Astrocyte (in vitro differentiated cells and primary cell): Measurements from ENCODE around the gene EYA2. TPM values are rescaled to one million over a fixed set of nuclear protein-coding genes. Genes with fewer than 3 reads are reported as not detected.

ENCODE experiments used
- DNase-seq: peaks from one replicate; pipeline ENCODE4 v3.0.0-alpha.2; 2010; ENCODE audit warnings: low read depth
- FAIRE-seq: peaks from 2 replicates; lab custom pipeline; 2011; peaks lifted over from hg19 to GRCh38; lab: Jason Lieb, UNC
- H2AFZ ChIP-seq: 2 replicates; pipeline ENCODE4 v1.6.0; 2012; ENCODE audit warnings: low read depth, low read length, inconsistent platforms
- H3K27ac ChIP-seq: 2 replicates; pipeline ENCODE4 v1.5.1; 2011; ENCODE audit warnings: low read depth, low read length, inconsistent platforms
- H3K27me3 ChIP-seq: 2 replicates; pipeline ENCODE4 v1.6.0; 2011; ENCODE audit warnings: low read length, inconsistent platforms; ENCODE audit not compliant: insufficient read depth
- H3K36me3 ChIP-seq: 2 replicates; pipeline ENCODE4 v1.5.1; 2011; ENCODE audit warnings: low read length, inconsistent platforms; ENCODE audit not compliant: insufficient read depth
- H3K4me1 ChIP-seq: 2 replicates; pipeline ENCODE4 v1.5.1; 2011; ENCODE audit warnings: low read length, inconsistent platforms; ENCODE audit not compliant: insufficient read depth
- H3K4me2 ChIP-seq: 2 replicates; pipeline ENCODE4 v1.6.0; 2012; ENCODE audit warnings: low read length, inconsistent platforms
- H3K4me3 ChIP-seq: 2 replicates; pipeline ENCODE4 v1.5.1; 2011; ENCODE audit warnings: low read depth, mild to moderate bottlenecking, low read length, inconsistent platforms; ENCODE audit not compliant: insufficient read depth
- H3K79me2 ChIP-seq: 2 replicates; pipeline ENCODE4 v1.6.0; 2012; ENCODE audit warnings: mild to moderate bottlenecking, low read length, inconsistent platforms; ENCODE audit not compliant: insufficient read depth
- H3K9ac ChIP-seq: 2 replicates; pipeline ENCODE4 v1.6.0; 2012; ENCODE audit warnings: mild to moderate bottlenecking, low read length, inconsistent platforms
- H3K9me3 ChIP-seq: 2 replicates; pipeline ENCODE4 v1.5.1; 2012; ENCODE audit warnings: low read depth, mild to moderate bottlenecking, low read length, inconsistent platforms; ENCODE audit not compliant: insufficient read depth
- H4K20me1 ChIP-seq: 2 replicates; pipeline ENCODE4 v1.6.0; 2012; ENCODE audit warnings: low read length, inconsistent platforms; ENCODE audit not compliant: insufficient read depth
- H3K27ac Mint-ChIP-seq: one replicate; pipeline ENCODE4 v1.8.0; 2021; ENCODE audit warnings: mild to moderate bottlenecking, mixed read lengths; ENCODE audit not compliant: unreplicated experiment
- H3K27me3 Mint-ChIP-seq: one replicate; pipeline ENCODE4 v1.8.0; 2021; ENCODE audit warnings: low read depth, mixed read lengths; ENCODE audit not compliant: unreplicated experiment
- H3K36me3 Mint-ChIP-seq: one replicate; pipeline ENCODE4 v1.8.0; 2021; ENCODE audit warnings: low read depth, mixed read lengths; ENCODE audit not compliant: unreplicated experiment
- H3K4me1 Mint-ChIP-seq: one replicate; pipeline ENCODE4 v1.8.0; 2021; ENCODE audit warnings: low read depth, mixed read lengths; ENCODE audit not compliant: unreplicated experiment
- H3K4me3 Mint-ChIP-seq: one replicate; pipeline ENCODE4 v1.8.0; 2021; ENCODE audit warnings: mild to moderate bottlenecking, moderate library complexity, mixed read lengths; ENCODE audit not compliant: unreplicated experiment
- H3K9me3 Mint-ChIP-seq: one replicate; pipeline ENCODE4 v1.8.0; 2021; ENCODE audit warnings: mild to moderate bottlenecking, mixed read lengths; ENCODE audit not compliant: unreplicated experiment
- EZH2 ChIP-seq: IDR thresholded peaks from 2 replicates; pipeline ENCODE4 v1.6.1; 2012; ENCODE audit warnings: mild to moderate bottlenecking, low read length, inconsistent platforms; ENCODE audit not compliant: insufficient read depth
- total RNA-seq: library from RNA; stranded (reverse); gene quantifications from 2 replicates; pipeline ENCODE4 v1.2.1, GENCODE V29; 2021
- TF ChIP-seq, protein P1 (sequence below): IDR thresholded peaks from 2 replicates; pipeline ENCODE4 v1.5.1; 2011; ENCODE audit warnings: low read depth, mild to moderate bottlenecking, inconsistent platforms, low read length, moderate library complexity; ENCODE audit not compliant: insufficient read depth

The EYA2 gene
- total RNA-seq, 1 donor from 2014 or later = 1.5 TPM

- peaks cover 4% of the 10 kb centered on the region for H3K4me1 Mint-ChIP-seq
- Histone ChIP-seq H3K79me2 (no peaks in the 10 kb centered on the region), H3K27ac (no peak overlapping the region), H3K27me3 (peaks cover 27% of the 10 kb centered on the region), H3K4me2 (no peak overlapping the region), H4K20me1 (no peaks in the 10 kb centered on the region), H3K36me3 (no peaks in the 10 kb centered on the region), H3K9ac (no peak overlapping the region), H2AFZ (no peak overlapping the region), H3K4me1 (no peaks in the 10 kb centered on the region), H3K4me3 (no peak overlapping the region), H3K9me3 (no peaks in the 10 kb centered on the region)
- FAIRE-seq = no peak
- no peak overlapping the region for H3K4me3 Mint-ChIP-seq
- H3K9me3 Mint-ChIP-seq = peaks cover 3% of the 10 kb centered on the region
- no peak for DNase-seq
- H3K27ac Mint-ChIP-seq = no peak overlapping the region
- no peaks in the 10 kb centered on the region for H3K36me3 Mint-ChIP-seq
- H3K27me3 Mint-ChIP-seq = peaks cover 17% of the 10 kb centered on the region
- TF ChIP-seq, protein P1, sequence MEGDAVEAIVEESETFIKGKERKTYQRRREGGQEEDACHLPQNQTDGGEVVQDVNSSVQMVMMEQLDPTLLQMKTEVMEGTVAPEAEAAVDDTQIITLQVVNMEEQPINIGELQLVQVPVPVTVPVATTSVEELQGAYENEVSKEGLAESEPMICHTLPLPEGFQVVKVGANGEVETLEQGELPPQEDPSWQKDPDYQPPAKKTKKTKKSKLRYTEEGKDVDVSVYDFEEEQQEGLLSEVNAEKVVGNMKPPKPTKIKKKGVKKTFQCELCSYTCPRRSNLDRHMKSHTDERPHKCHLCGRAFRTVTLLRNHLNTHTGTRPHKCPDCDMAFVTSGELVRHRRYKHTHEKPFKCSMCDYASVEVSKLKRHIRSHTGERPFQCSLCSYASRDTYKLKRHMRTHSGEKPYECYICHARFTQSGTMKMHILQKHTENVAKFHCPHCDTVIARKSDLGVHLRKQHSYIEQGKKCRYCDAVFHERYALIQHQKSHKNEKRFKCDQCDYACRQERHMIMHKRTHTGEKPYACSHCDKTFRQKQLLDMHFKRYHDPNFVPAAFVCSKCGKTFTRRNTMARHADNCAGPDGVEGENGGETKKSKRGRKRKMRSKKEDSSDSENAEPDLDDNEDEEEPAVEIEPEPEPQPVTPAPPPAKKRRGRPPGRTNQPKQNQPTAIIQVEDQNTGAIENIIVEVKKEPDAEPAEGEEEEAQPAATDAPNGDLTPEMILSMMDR = no peak
- TF ChIP-seq EZH2 = no peak
Observed at GRCh38 chr20:46977204-46977603, 82.6 kb downstream of the EYA2 start.

GRCh38 chr20:46977909-46978588, 83.4 kb downstream of the EYA2 start:
- H3K27ac ChIP-seq = no peak overlapping the region
- H3K4me1 Mint-ChIP-seq = peaks cover 5% of the 10 kb centered on the region

More at GRCh38 chr20:46977909-46978588, 83.4 kb downstream of the EYA2 start:
- H4K20me1 ChIP-seq = no peaks in the 10 kb centered on the region
- Mint-ChIP-seq H3K27me3 (peaks cover 17% of the 10 kb centered on the region), H3K9me3 (peaks cover 7% of the 10 kb centered on the region), H3K27ac (no peak overlapping the region), H3K36me3 (peaks cover under 1% of the 10 kb centered on the region), H3K4me3 (no peak overlapping the region)
- TF ChIP-seq, protein P1 = no peak
- TF ChIP-seq EZH2 = no peak
- no peak overlapping the region for H2AFZ ChIP-seq
- H3K79me2 ChIP-seq = no peaks in the 10 kb centered on the region
- no peak overlapping the region for H3K4me3 ChIP-seq
- H3K27me3 ChIP-seq = peaks cover 28% of the 10 kb centered on the region
- H3K4me1 ChIP-seq = no peaks in the 10 kb centered on the region
- no peak for DNase-seq
- no peak for FAIRE-seq
- H3K4me2 ChIP-seq = no peak overlapping the region
- no peaks in the 10 kb centered on the region for H3K36me3 ChIP-seq
- no peak overlapping the region for H3K9ac ChIP-seq
- no peaks in the 10 kb centered on the region for H3K9me3 ChIP-seq
